ENCODE measurements around the gene KYNU.
"Not testable (repeated sequence)": the region's sequence is repeated elsewhere in the genome, so short reads cannot be mapped to it uniquely, and the experiment has no call there.

Gene KYNU

DNA sequence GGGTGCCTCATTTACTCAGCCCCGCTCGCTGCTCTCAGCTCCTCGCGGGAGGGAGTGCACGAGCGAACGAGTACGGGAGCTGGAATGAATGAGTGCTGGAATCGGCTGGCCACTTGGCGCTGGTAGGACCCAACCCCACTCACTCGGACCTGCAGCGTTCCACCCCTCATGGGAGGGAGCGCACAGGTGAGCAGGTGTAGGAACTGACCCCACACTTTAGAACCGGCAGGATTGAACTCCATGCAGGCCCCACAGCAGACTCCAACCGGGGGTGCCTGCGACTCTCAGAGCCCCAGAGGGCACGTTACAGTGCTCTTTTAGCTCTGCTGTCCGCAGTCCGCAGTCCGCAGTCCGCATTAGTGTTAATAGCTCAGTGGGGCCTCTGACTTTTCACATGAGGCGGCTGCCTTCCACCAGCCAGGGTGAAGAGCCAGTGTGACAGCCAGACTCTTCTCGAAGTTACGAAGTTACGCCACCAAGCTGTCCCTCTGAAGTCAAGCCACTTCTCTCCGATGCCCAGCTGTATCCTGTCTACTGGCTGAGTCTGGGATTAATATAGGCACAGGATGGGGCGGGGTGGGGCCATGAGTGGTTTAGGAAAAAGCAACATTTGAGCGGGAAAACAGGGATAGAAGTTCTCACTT lies 149.1 kb downstream of the KYNU start:
- DNase-seq = no peak
- Histone ChIP-seq H3K36me3 (no peaks in the 10 kb centered on the region), H3K4me1 (no peaks in the 10 kb centered on the region), H3K4me3 (ENCODE audit: low read depth, low read length) (no peak overlapping the region), H3K9me3 (no peaks in the 10 kb centered on the region), H3K27me3 (no peaks in the 10 kb centered on the region)
- TF ChIP-seq, protein P1, sequence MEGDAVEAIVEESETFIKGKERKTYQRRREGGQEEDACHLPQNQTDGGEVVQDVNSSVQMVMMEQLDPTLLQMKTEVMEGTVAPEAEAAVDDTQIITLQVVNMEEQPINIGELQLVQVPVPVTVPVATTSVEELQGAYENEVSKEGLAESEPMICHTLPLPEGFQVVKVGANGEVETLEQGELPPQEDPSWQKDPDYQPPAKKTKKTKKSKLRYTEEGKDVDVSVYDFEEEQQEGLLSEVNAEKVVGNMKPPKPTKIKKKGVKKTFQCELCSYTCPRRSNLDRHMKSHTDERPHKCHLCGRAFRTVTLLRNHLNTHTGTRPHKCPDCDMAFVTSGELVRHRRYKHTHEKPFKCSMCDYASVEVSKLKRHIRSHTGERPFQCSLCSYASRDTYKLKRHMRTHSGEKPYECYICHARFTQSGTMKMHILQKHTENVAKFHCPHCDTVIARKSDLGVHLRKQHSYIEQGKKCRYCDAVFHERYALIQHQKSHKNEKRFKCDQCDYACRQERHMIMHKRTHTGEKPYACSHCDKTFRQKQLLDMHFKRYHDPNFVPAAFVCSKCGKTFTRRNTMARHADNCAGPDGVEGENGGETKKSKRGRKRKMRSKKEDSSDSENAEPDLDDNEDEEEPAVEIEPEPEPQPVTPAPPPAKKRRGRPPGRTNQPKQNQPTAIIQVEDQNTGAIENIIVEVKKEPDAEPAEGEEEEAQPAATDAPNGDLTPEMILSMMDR (IDR thresholded peaks at IDR 0.05; ENCODE audit: low read depth, low read length) = no peak

DNA sequence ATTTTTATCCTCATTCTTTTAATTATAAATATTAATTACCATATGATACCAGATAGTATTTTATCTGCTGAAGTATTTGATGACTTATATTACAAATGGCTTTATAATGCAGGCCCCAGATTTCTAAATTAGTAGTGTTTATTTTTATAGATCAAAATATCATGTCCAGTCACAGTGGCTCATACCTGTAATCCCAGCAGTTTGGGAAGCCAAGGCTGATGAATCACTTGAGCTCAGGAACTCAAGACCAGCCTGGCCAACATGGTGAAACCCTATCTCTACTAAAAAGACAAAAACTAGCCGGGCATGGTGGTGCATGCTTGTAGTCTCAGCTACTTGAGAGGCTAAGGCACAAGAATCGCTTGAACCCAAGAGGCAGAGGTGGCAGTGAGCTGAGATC lies 151.7 kb downstream of the KYNU start:
- no peaks in the 10 kb centered on the region for H3K9me3 ChIP-seq
- H3K4me3 ChIP-seq (ENCODE audit: low read depth, low read length) = no peak overlapping the region
- TF ChIP-seq, protein P1 (IDR thresholded peaks at IDR 0.05; ENCODE audit: low read depth, low read length) = no peak
- H3K36me3 ChIP-seq = no peaks in the 10 kb centered on the region
- DNase-seq = no peak
- no peaks in the 10 kb centered on the region for H3K27me3 ChIP-seq
- H3K4me1 ChIP-seq = no peaks in the 10 kb centered on the region

DNA sequence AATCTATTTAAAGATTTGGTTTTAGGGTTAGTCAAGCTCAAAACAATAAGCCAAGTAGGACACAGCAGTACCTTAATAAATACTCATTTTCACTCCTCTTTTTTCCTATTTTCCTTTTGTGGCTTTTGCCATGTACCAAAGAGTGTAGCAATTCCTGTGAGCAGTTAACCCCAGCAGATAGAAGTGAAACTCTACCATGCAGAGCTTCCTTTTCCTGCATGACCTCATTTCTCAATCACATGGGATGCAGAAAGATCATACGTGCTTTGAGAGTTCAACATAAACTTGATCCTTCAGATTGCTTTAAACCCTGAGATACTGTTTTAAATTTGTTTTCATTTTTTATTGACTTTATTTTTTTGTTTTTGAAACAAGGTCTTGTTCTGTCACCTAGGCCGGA lies 152.7 kb downstream of the KYNU start:
- DNase-seq = no peak
- no peak overlapping the region for H3K4me3 ChIP-seq (ENCODE audit: low read depth, low read length)
- no peaks in the 10 kb centered on the region for H3K27me3 ChIP-seq
- TF ChIP-seq, protein P1 (IDR thresholded peaks at IDR 0.05; ENCODE audit: low read depth, low read length) = no peak
- no peaks in the 10 kb centered on the region for H3K4me1 ChIP-seq
- no peaks in the 10 kb centered on the region for H3K36me3 ChIP-seq
- no peaks in the 10 kb centered on the region for H3K9me3 ChIP-seq

DNA sequence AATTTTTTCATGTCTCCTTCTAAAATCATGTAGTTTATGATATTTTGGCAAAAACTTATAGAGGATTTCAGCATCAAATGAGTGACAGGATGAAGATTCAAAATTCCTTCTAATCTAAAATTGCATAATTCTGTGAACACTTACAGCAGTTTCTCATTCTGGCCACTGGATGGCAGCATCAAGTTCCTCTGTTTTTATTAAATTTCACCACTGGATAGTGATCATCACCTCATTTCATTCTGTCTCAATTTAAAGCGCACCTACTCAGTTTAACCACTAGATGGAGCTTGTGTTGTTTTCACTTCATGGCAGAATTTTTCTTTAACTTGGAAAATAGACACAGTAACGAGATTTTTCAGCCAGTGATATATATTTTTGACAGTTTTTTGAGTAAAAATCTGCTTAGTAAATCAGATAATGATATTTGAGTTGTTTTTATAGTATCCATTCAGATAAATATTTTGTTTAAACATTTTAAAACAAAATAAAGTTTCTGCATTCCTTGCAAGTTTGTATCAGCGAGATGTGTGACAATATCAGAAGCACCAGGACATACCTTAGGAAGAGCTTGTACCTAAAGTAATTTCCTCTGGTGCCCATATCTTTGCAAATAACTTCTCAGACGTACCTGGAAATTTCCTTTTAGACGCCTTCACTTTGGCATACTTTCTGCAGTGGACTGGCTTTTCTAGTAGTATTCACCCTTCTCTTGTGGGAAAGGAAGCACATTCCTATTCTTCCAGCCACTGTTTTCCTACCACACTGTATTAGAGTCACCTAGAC lies 157.0 kb downstream of the KYNU start:
- Histone ChIP-seq H3K27me3 (no peaks in the 10 kb centered on the region), H3K4me3 (ENCODE audit: low read depth, low read length) (no peak overlapping the region), H3K4me1 (no peaks in the 10 kb centered on the region), H3K36me3 (no peaks in the 10 kb centered on the region), H3K9me3 (no peaks in the 10 kb centered on the region)
- TF ChIP-seq, protein P1 (IDR thresholded peaks at IDR 0.05; ENCODE audit: low read depth, low read length) = peak; percentile 80
- DNase-seq = peak; percentile 18

DNA sequence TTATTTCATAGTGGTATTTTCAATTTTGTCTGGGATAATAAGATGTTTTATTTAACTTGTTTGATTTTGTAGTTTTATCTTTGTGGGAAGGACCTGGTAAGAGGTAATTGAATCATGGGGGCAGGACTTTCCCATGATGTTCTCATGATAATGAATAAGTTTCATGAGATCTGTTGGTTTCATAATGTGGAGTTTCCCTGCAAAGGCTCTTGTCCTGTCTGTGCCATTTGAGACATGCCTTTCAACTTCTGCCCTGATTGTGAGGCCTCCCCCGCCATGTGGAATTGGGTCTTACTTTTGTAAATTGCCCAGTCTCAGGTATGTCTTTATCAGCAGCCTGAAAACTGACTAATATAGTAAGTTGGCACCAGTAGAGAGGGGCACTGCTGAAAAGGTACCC lies 174.0 kb downstream of the KYNU start:
- Histone ChIP-seq H3K4me3 (ENCODE audit: low read depth, low read length) (no peak overlapping the region), H3K4me1 (no peaks in the 10 kb centered on the region), H3K36me3 (no peaks in the 10 kb centered on the region), H3K9me3 (no peaks in the 10 kb centered on the region), H3K27me3 (no peaks in the 10 kb centered on the region)
- TF ChIP-seq, protein P1 (IDR thresholded peaks at IDR 0.05; ENCODE audit: low read depth, low read length) = no peak
- DNase-seq = no peak

DNA sequence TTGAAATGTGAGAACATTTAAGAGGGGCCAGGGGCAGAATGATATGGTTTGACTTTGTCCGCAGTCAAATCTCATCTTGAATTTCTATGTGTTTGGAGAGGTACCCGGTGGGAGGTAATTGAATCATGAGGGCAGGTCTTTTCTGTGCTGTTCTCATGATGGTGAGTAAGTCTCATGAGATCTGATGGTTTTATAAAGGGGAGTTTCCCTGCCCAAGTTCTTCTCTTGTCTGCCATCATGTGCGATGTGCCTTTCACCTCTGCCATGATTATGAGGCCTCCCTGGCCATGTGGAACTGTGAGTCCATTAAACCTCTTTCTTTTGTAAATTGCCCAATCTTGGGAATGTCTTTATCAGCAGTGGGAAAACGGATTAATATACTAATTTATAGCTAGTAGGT lies 176.0 kb downstream of the KYNU start:
- not testable (repeated sequence) for H3K4me3 ChIP-seq (ENCODE audit: low read depth, low read length); H3K4me1 ChIP-seq; H3K27me3 ChIP-seq; DNase-seq; H3K9me3 ChIP-seq; H3K36me3 ChIP-seq

All from BE2C (cell line).